ENCODE measurements around the gene USP20. TPM values are rescaled to one million over a fixed set of nuclear protein-coding genes. Genes with fewer than 3 reads are reported as not detected.
A peak's percentile ranks its signal among the peaks of the same experiment; 100 is the strongest.
"Not testable (repeated sequence)": the region's sequence is repeated elsewhere in the genome, so short reads cannot be mapped to it uniquely, and the experiment has no call there.

Gene USP20
- total RNA-seq, 2 experiments from 2014 or later, result 80.4 to 80.9 TPM

DNA sequence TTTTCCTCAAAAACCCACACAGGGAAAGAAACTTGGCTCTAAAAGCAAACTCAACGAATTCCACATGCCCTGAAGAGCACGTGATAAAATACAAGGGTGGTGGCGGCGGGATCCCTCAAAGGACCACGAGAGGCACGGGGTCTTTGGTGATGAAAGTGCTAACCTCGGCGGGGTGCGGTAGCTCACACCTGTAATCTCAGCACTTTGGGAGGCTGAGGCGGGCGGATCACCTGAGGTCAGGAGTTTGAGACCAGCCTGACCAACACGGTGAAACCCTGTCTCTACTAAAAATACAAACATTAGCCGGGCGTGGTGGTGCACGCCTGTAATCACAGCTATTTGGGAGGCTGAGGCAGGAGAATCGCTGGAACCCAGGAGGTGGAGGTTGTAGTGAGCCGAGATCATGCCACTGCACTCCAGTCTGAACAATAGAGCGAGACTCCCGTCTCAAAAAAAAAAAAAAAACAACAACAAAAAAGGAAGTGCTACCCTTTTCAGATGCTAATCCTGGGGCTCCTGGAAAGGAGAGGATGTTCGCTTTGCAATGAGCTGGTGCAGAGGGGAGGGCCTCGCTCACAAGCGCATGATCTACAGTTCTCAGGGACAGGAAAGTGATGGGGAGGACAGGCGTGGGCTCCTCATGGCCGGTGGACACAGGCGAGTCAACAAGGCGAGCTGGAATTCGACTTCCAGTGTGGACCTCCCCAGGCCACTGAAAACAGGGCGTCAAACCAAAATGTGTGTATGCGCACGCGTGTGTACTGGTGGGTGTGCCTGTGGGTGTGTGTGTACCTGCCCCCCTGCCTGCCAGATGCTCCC, 54.1 kb downstream of the USP20 start:
- Histone ChIP-seq H3K9me3 (ENCODE audit: control insufficient read depth in 1 of 2, insufficient read depth in 1 of 2, low read length in 2 of 2) (no peaks in the 10 kb centered on the region), H3K4me1 (ENCODE audit: insufficient read depth, low read length) (peaks cover 98% of the 10 kb centered on the region), H3K27ac (ENCODE audit: low read depth in 1 of 2, low read length in 2 of 2) (peak overlapping the region; percentile 91 to 99), H3K4me3 (ENCODE audit: low read length) (peak overlapping the region; percentile 69), H3K27me3 (ENCODE audit: control insufficient read depth in 1 of 2, insufficient read depth in 2 of 2, low read length in 2 of 2) (no peaks in the 10 kb centered on the region), H3K36me3 (ENCODE audit: insufficient read depth, low read length) (peaks cover 9% of the 10 kb centered on the region)
- peaks cover 64% of the 10 kb centered on the region for H3K36me3 Mint-ChIP-seq (ENCODE audit: low read depth)
- ATAC-seq (ENCODE audit: poor library complexity) (no peak), DNase-seq (peak in 7 of 14 experiments; percentile 30 to 78 (median 48))
- POLR2A ChIA-PET, result interaction anchor here (0.7 to 13.2 kb wide), 29 partner anchors 9 to 653 kb away, joined by 3 to 206 read pairs (median 6); partner anchors contain the start of genes C9orf78, FNBP1, GPR107 and TOR1A
- CTCF ChIA-PET, result interaction anchor here (0.7 to 1.6 kb wide), 3 partner anchors 17 to 142 kb away, joined by 3 to 5 read pairs (median 3); no protein-coding TSS in a partner anchor
- no peaks in the 10 kb centered on the region for H3K9me3 Mint-ChIP-seq
- no peaks in the 10 kb centered on the region for H3K27me3 Mint-ChIP-seq
- TF ChIP-seq, protein P1, sequence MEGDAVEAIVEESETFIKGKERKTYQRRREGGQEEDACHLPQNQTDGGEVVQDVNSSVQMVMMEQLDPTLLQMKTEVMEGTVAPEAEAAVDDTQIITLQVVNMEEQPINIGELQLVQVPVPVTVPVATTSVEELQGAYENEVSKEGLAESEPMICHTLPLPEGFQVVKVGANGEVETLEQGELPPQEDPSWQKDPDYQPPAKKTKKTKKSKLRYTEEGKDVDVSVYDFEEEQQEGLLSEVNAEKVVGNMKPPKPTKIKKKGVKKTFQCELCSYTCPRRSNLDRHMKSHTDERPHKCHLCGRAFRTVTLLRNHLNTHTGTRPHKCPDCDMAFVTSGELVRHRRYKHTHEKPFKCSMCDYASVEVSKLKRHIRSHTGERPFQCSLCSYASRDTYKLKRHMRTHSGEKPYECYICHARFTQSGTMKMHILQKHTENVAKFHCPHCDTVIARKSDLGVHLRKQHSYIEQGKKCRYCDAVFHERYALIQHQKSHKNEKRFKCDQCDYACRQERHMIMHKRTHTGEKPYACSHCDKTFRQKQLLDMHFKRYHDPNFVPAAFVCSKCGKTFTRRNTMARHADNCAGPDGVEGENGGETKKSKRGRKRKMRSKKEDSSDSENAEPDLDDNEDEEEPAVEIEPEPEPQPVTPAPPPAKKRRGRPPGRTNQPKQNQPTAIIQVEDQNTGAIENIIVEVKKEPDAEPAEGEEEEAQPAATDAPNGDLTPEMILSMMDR (IDR thresholded peaks at IDR 0.05), result no peak
- intact Hi-C loops (cut with DNase I, micrococcal nuclease), result loop anchor here in 1 of 2 experiments (5.0 to 10.0 kb wide), 3 partner anchors 33 to 345 kb away; no protein-coding TSS in a partner anchor
- peak overlapping the region; percentile 96 for H3K4me3 Mint-ChIP-seq
- peak overlapping the region; percentile 99 for H3K27ac Mint-ChIP-seq
- H3K4me1 Mint-ChIP-seq (ENCODE audit: low read depth), result peaks cover 87% of the 10 kb centered on the region

DNA sequence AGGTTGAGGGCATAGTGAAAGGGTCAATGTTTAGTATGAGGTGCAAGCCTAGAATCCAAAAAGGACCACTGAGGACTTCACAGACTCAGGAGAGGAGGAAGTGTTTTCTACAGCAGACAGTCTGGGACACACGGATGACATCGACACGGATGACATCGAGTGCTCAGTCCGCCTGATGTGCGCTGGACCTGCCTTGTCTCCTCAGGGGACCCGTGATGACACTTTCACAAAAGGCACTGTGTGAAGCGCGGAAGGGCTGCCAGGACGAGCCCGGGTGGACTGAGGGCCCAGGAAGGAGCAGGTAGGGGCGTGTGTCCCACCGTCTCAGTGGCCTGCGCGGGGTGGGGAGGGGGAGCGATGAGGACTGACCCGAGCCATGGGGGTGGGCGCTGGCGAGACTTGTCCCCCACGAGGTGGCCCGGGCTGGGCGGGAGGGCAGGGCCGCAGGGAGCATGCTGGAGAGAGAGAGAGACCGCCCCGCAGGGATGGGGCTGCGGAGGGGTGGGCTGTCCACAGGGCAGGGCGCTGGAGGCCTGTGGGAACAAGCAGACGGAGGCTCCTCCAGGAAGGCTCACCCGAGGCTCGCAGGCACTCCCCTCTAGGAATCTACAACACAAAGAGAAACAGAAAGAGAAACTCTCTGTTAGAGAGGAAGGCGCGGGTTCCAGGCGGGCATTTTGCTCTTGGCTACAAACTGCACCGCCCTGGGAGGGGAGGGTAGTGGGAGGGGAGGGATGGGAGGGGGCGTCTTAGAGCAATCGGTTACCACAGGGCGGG, 54.9 kb downstream of the USP20 start:
- peaks cover 98% of the 10 kb centered on the region for H3K4me1 ChIP-seq (ENCODE audit: insufficient read depth, low read length)
- Mint-ChIP-seq H3K27ac (peak overlapping the region; percentile 99), H3K27me3 (no peaks in the 10 kb centered on the region), H3K4me3 (peak overlapping the region; percentile 96), H3K4me1 (ENCODE audit: low read depth) (peaks cover 87% of the 10 kb centered on the region), H3K36me3 (ENCODE audit: low read depth) (peaks cover 64% of the 10 kb centered on the region), H3K9me3 (no peaks in the 10 kb centered on the region)
- ChIA-PET CTCF (interaction anchor here (0.7 kb wide), 2 partner anchors 31 to 55 kb away, joined by 3 to 4 read pairs; no protein-coding TSS in a partner anchor), POLR2A (interaction anchor here (0.6 to 13.2 kb wide), 13 partner anchors 14 to 152 kb away, joined by 3 to 206 read pairs (median 11); partner anchors contain the start of genes C9orf78, FNBP1, TOR1B and USP20)
- no peaks in the 10 kb centered on the region for H3K9me3 ChIP-seq (ENCODE audit: control insufficient read depth in 1 of 2, insufficient read depth in 1 of 2, low read length in 2 of 2)
- TF ChIP-seq, protein P1 (IDR thresholded peaks at IDR 0.05), result no peak
- DNase-seq, result peak; percentile 46 to 91 (median 64)
- intact Hi-C loops (cut with DNase I, micrococcal nuclease), result loop anchor here in 1 of 2 experiments (5.0 to 10.0 kb wide), 4 partner anchors 32 to 802 kb away; partner anchors contain the start of gene EXOSC2
- peaks cover 13% of the 10 kb centered on the region for H3K36me3 ChIP-seq (ENCODE audit: insufficient read depth, low read length)
- no peaks in the 10 kb centered on the region for H3K27me3 ChIP-seq (ENCODE audit: control insufficient read depth in 1 of 2, insufficient read depth in 2 of 2, low read length in 2 of 2)
- no peak for ATAC-seq (ENCODE audit: poor library complexity)
- peak overlapping the region; percentile 91 to 99 for H3K27ac ChIP-seq (ENCODE audit: low read depth in 1 of 2, low read length in 2 of 2)
- peak overlapping the region; percentile 50 for H3K4me3 ChIP-seq (ENCODE audit: low read length)

DNA sequence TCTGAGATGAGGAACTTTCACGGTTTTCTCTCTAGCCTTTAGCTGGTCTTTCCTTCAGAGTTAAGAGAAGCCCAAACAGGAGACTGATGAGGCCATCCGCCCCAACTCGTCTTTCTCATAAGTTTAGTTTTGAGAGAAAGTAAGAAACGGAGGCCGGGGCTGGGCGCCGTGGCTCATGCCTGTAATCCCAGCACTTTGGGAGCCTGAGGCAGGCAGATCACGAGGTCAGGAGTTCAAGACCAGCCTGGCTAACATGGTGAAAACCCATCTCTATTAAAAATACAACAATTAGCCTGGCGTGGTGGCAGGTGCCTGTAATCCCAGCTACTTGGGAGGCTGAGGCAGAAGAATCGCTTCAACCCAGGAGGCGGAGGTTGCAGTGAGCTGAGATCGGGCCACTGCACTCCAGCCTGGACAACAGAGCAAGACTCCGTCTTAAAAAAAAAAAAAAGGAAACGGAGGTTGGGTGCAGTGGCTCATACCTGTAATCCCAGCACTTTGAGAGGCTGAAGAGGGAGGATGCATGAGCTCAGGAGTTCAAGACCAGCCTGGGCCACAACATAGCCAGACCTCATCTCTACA, 55.6 kb downstream of the USP20 start:
- intact Hi-C loops (cut with DNase I, micrococcal nuclease), result loop anchor here in 1 of 2 experiments (5.0 kb wide), 1 partner anchor 801 kb away; the partner anchor contains the start of gene EXOSC2
- Mint-ChIP-seq H3K4me3 (peak overlapping the region; percentile 96), H3K36me3 (ENCODE audit: low read depth) (peaks cover 71% of the 10 kb centered on the region), H3K27ac (peak overlapping the region; percentile 99), H3K4me1 (ENCODE audit: low read depth) (peaks cover 91% of the 10 kb centered on the region)
- H3K4me1 ChIP-seq (ENCODE audit: insufficient read depth, low read length), result peaks cover 98% of the 10 kb centered on the region
- H3K9me3 Mint-ChIP-seq; H3K9me3 ChIP-seq (ENCODE audit: control insufficient read depth in 1 of 2, insufficient read depth in 1 of 2, low read length in 2 of 2); H3K27me3 ChIP-seq (ENCODE audit: control insufficient read depth in 1 of 2, insufficient read depth in 2 of 2, low read length in 2 of 2); ATAC-seq (ENCODE audit: poor library complexity); DNase-seq; H3K27me3 Mint-ChIP-seq: not testable (repeated sequence)
- peaks cover 18% of the 10 kb centered on the region for H3K36me3 ChIP-seq (ENCODE audit: insufficient read depth, low read length)
- peak overlapping the region; percentile 50 for H3K4me3 ChIP-seq (ENCODE audit: low read length)
- CTCF ChIA-PET, result interaction anchor here (0.7 kb wide), 1 partner anchor 32 kb away, joined by 4 read pairs; no protein-coding TSS in a partner anchor
- POLR2A ChIA-PET, result interaction anchor here (0.6 to 13.2 kb wide), 13 partner anchors 14 to 1730 kb away, joined by 3 to 206 read pairs (median 7); partner anchors contain the start of genes C9orf78, FNBP1 and USP20
- peak overlapping the region; percentile 91 to 99 for H3K27ac ChIP-seq (ENCODE audit: low read depth in 1 of 2, low read length in 2 of 2)
